ENCODE data around the gene FAM174A. TPM values are rescaled to one million over a fixed set of nuclear protein-coding genes. Genes with fewer than 3 reads are reported as not detected.

FAM174A gene
- total and polyA plus RNA-seq, 4 donors, result 21.3 to 60.1 (median 41.3) TPM

DNA sequence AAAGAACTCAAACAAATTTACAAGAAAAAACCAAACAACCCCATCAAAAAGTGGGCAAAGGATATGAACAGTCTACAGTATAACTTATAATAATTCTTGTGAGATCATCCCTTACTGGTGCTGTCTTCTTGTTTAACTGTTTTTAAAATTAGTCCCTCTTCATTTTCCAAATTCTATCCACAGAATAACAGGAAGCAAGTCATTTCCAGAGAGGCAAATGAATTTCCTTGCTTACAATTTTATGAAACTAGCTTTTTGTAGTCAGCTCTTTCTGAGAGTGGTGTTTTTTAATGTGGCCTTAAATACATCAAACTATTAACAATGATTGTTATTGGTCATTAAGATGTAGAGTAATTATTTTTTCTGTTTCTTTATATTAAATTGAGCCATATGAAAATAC is 40.6 kb downstream of the FAM174A start:
- H3K36me3 ChIP-seq (ENCODE audit: control insufficient read depth in 4 of 4, insufficient read depth in 4 of 4, low read length in 4 of 4), result peaks cover 0 to 5% (median 0%) of the 10 kb centered on the region in 4 donors
- no peak overlapping the region for H3K27ac ChIP-seq (ENCODE audit: low read depth in 1 of 2, low read length in 1 of 2)
- peaks cover 0 to 5% (median 0%) of the 10 kb centered on the region in 5 donors for H3K4me1 ChIP-seq (ENCODE audit: control insufficient read depth in 5 of 5, insufficient read depth in 5 of 5, low read length in 5 of 5)
- no peaks in the 10 kb centered on the region for H3K27me3 ChIP-seq (ENCODE audit: control insufficient read depth in 3 of 3, insufficient read depth in 3 of 3, low read length in 2 of 3)
- no peak overlapping the region for H3K9ac ChIP-seq (ENCODE audit: insufficient read depth in 1 of 2, low read length in 2 of 2)
- ATAC-seq (ENCODE audit: insufficient read depth, low FRiP score) (no peak), DNase-seq (peak in 1 of 3 donors; percentile 19)
- TF ChIP-seq, protein P1, sequence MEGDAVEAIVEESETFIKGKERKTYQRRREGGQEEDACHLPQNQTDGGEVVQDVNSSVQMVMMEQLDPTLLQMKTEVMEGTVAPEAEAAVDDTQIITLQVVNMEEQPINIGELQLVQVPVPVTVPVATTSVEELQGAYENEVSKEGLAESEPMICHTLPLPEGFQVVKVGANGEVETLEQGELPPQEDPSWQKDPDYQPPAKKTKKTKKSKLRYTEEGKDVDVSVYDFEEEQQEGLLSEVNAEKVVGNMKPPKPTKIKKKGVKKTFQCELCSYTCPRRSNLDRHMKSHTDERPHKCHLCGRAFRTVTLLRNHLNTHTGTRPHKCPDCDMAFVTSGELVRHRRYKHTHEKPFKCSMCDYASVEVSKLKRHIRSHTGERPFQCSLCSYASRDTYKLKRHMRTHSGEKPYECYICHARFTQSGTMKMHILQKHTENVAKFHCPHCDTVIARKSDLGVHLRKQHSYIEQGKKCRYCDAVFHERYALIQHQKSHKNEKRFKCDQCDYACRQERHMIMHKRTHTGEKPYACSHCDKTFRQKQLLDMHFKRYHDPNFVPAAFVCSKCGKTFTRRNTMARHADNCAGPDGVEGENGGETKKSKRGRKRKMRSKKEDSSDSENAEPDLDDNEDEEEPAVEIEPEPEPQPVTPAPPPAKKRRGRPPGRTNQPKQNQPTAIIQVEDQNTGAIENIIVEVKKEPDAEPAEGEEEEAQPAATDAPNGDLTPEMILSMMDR (IDR thresholded peaks at IDR 0.05; ENCODE audit: control extremely low read depth, extremely low read depth), result no peak
- H3K4me3 ChIP-seq, result no peak overlapping the region
- H3K9me3 ChIP-seq (ENCODE audit: control insufficient read depth in 4 of 4, insufficient read depth in 3 of 4, low read length in 3 of 4), result no peaks in the 10 kb centered on the region

DNA sequence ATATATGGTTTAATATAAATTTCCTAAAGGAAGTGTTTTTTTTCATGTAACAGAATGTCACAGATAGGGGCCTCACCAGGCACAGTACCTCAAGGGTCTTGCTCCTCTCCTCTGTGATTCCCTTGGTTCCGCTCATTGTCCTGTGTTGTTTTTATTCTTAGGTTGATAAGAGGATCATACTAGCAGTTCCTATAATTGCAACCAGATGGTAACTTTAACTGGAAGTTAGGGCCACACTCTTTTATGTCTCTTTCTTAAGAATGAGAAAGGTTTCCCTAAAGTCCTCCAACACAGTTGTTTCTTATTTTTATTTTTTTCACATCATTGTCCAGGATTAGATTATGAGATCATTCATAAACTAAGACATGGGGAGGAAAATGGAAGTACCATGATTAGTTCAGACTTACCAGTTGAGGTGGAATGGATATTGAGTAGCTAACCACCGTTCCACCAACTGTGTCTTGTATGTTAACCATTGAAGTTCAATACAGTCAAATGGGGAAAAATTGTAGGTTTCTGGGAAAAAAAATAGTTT is 41.1 kb downstream of the FAM174A start:
- 68 to 85% methylated on average over 2 of the region's 2 CpGs for WGBS, 2 donors
- Histone ChIP-seq H3K9me3 (ENCODE audit: control insufficient read depth in 4 of 4, insufficient read depth in 3 of 4, low read length in 3 of 4) (no peaks in the 10 kb centered on the region), H3K9ac (ENCODE audit: insufficient read depth in 1 of 2, low read length in 2 of 2) (no peak overlapping the region)

DNA sequence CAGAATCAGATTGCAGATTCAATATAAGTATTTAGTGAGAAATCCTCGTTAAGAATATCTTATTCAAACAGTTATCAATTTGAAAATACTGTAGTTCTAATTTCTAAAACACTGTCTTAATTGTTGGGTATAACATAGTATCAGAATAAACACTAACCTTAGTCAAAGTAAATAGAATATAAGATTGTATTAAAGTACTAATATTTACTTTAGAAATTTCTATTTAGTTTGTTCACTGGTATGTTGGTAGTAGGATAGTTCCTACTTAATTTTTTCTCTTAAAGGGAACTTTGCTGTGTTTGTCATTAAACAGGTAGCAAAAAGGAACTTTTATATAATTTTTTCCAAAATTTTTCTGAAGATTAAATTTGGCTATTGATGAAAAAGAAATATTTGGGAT is 42.3 kb downstream of the FAM174A start:
- Histone ChIP-seq H3K9me3 (ENCODE audit: control insufficient read depth in 4 of 4, insufficient read depth in 3 of 4, low read length in 3 of 4) (no peaks in the 10 kb centered on the region), H3K27ac (ENCODE audit: low read depth in 1 of 2, low read length in 1 of 2) (no peak overlapping the region), H3K9ac (ENCODE audit: insufficient read depth in 1 of 2, low read length in 2 of 2) (no peak overlapping the region), H3K27me3 (ENCODE audit: control insufficient read depth in 3 of 3, insufficient read depth in 3 of 3, low read length in 2 of 3) (no peaks in the 10 kb centered on the region), H3K4me1 (ENCODE audit: control insufficient read depth in 5 of 5, insufficient read depth in 5 of 5, low read length in 5 of 5) (peaks cover 0 to 5% (median 0%) of the 10 kb centered on the region in 5 donors), H3K4me3 (no peak overlapping the region), H3K36me3 (ENCODE audit: control insufficient read depth in 4 of 4, insufficient read depth in 4 of 4, low read length in 4 of 4) (peaks cover 0 to 5% (median 0%) of the 10 kb centered on the region in 4 donors)
- no peak for ATAC-seq (ENCODE audit: insufficient read depth, low FRiP score)
- 63 to 73% methylated on average over 1 of the region's 1 CpG for WGBS, 2 donors
- DNase-seq, result no peak
- TF ChIP-seq, protein P1 (IDR thresholded peaks at IDR 0.05; ENCODE audit: control extremely low read depth, extremely low read depth), result no peak

More for the DNA sequence above, 41.1 kb downstream of the FAM174A start:
- H3K4me3 ChIP-seq, result no peak overlapping the region
- DNase-seq, result no peak
- no peak overlapping the region for H3K27ac ChIP-seq (ENCODE audit: low read depth in 1 of 2, low read length in 1 of 2)
- no peak for ATAC-seq (ENCODE audit: insufficient read depth, low FRiP score)
- no peaks in the 10 kb centered on the region for H3K27me3 ChIP-seq (ENCODE audit: control insufficient read depth in 3 of 3, insufficient read depth in 3 of 3, low read length in 2 of 3)
- TF ChIP-seq, protein P1 (IDR thresholded peaks at IDR 0.05; ENCODE audit: control extremely low read depth, extremely low read depth), result no peak
- peaks cover 0 to 5% (median 0%) of the 10 kb centered on the region in 5 donors for H3K4me1 ChIP-seq (ENCODE audit: control insufficient read depth in 5 of 5, insufficient read depth in 5 of 5, low read length in 5 of 5)
- H3K36me3 ChIP-seq (ENCODE audit: control insufficient read depth in 4 of 4, insufficient read depth in 4 of 4, low read length in 4 of 4), result peaks cover 0 to 5% (median 0%) of the 10 kb centered on the region in 4 donors

DNA sequence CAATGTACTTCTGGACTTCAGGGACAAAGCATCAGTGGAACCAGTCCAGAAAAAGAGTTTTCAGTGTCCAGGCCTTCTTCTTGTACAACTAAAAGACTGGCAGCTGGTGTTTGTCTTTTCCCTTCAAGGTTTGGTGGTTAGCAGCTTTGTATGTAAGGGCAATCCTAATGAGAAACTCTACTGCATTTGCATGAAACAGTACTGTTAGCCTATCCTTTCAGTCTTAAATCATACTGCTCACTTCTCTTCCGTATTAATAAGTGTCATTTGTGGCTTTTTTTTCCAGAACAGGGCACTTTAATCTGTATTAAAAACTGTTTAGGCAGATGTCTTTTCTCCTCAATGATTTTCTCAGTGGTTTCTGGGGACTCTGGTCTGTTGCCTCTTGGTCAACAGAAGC is 48.9 kb downstream of the FAM174A start:
- 62 to 69% methylated on average over 1 of the region's 1 CpG for whole genome bisulfite sequencing, 2 donors
- TF ChIP-seq, protein P1 (IDR thresholded peaks at IDR 0.05; ENCODE audit: control extremely low read depth, extremely low read depth), result no peak
- H3K27me3 ChIP-seq (ENCODE audit: control insufficient read depth in 3 of 3, insufficient read depth in 3 of 3, low read length in 2 of 3), result no peaks in the 10 kb centered on the region
- H3K9me3 ChIP-seq (ENCODE audit: control insufficient read depth in 4 of 4, insufficient read depth in 3 of 4, low read length in 3 of 4), result no peaks in the 10 kb centered on the region
- ATAC-seq (ENCODE audit: insufficient read depth, low FRiP score) (no peak), DNase-seq (no peak)
- no peaks in the 10 kb centered on the region for H3K4me1 ChIP-seq (ENCODE audit: control insufficient read depth in 5 of 5, insufficient read depth in 5 of 5, low read length in 5 of 5)
- H3K9ac ChIP-seq (ENCODE audit: insufficient read depth in 1 of 2, low read length in 2 of 2), result no peak overlapping the region
- H3K4me3 ChIP-seq, result no peak overlapping the region
- peaks cover 0 to 5% (median 1%) of the 10 kb centered on the region in 4 donors for H3K36me3 ChIP-seq (ENCODE audit: control insufficient read depth in 4 of 4, insufficient read depth in 4 of 4, low read length in 4 of 4)
- H3K27ac ChIP-seq (ENCODE audit: low read depth in 1 of 2, low read length in 1 of 2), result no peak overlapping the region

Data from lung (tissue), 12 donors.